ENCODE measurements around the gene DCBLD1. TPM values are rescaled to one million over a fixed set of nuclear protein-coding genes. Genes with fewer than 3 reads are reported as not detected.
A peak's percentile ranks its signal among the peaks of the same experiment; 100 is the strongest.

Gene DCBLD1
- total RNA-seq, 1 experiment from 2014 or later = 69.3 TPM

DNA sequence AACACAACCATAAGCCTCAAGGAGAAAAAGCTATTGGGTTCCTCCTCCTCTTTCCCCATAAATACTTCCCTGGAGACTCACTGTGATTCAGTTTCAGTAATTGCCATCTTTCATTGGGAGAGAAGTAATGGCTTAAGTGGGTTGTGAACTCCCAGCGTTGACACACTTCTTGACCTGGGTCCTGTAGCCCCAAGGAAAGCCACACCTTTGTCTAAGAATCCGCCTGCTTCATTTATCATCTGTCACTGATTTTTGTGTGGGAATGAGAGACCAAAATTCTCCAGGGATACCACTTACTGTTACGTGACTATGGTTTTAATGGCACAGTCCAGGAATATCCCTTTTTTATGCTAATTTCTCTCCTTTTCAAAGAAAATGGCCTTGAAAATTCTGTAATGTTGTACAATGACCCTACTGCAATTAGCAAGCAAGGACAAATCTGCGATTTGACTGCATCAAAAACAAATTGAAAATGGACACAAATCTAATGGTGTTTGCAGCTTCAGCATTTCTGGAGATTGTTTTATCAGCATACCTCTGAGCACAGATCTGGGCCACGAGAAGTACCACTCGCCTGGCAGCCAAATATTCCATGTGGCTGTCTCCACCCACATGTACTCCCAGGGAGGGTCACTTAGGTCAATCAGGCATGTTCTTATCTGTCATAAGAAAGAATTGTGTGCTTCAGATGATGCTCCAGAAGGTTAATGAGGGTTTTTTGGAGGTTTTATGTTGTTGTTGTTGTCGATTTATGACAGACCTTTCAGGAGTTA, 29.8 kb downstream of the DCBLD1 start:
- Mint-ChIP-seq H3K4me3 (ENCODE audit: unreplicated experiment) (no peak overlapping the region), H3K4me1 (ENCODE audit: low read depth, unreplicated experiment) (peaks cover 65% of the 10 kb centered on the region), H3K9me3 (ENCODE audit: unreplicated experiment) (no peaks in the 10 kb centered on the region), H3K36me3 (ENCODE audit: insufficient read depth, unreplicated experiment) (peaks cover 63% of the 10 kb centered on the region), H3K27ac (ENCODE audit: unreplicated experiment) (peak overlapping the region; percentile 23), H3K27me3 (ENCODE audit: insufficient read depth, unreplicated experiment) (no peaks in the 10 kb centered on the region)
- BruUV-seq (replicated peaks) = no TSS peak
- H3K4me1 ChIP-seq = peaks cover 88% of the 10 kb centered on the region
- no peaks in the 10 kb centered on the region for H3K9me3 ChIP-seq
- ChIA-PET CTCF (no interaction called here), POLR2A (no interaction called here)
- DNase-seq = no peak
- intact Hi-C loops (cut with micrococcal nuclease; ENCODE audit: unreplicated experiment) = no loop called here
- H3K36me3 ChIP-seq (ENCODE audit: control insufficient read depth, insufficient read depth, low read length) = no peaks in the 10 kb centered on the region
- no peak overlapping the region for H3K4me3 ChIP-seq (ENCODE audit: low read depth, low read length)
- TF ChIP-seq, protein P1, sequence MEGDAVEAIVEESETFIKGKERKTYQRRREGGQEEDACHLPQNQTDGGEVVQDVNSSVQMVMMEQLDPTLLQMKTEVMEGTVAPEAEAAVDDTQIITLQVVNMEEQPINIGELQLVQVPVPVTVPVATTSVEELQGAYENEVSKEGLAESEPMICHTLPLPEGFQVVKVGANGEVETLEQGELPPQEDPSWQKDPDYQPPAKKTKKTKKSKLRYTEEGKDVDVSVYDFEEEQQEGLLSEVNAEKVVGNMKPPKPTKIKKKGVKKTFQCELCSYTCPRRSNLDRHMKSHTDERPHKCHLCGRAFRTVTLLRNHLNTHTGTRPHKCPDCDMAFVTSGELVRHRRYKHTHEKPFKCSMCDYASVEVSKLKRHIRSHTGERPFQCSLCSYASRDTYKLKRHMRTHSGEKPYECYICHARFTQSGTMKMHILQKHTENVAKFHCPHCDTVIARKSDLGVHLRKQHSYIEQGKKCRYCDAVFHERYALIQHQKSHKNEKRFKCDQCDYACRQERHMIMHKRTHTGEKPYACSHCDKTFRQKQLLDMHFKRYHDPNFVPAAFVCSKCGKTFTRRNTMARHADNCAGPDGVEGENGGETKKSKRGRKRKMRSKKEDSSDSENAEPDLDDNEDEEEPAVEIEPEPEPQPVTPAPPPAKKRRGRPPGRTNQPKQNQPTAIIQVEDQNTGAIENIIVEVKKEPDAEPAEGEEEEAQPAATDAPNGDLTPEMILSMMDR (IDR thresholded peaks at IDR 0.05; ENCODE audit: insufficient read depth in 1 of 2, low read depth in 1 of 2, low read length in 1 of 2, severe bottlenecking in 1 of 2, unreplicated experiment in 1 of 2) = no peak
- no peaks in the 10 kb centered on the region for H3K27me3 ChIP-seq (replicated peaks; ENCODE audit: control insufficient read depth, insufficient read depth, low read length)

DNA sequence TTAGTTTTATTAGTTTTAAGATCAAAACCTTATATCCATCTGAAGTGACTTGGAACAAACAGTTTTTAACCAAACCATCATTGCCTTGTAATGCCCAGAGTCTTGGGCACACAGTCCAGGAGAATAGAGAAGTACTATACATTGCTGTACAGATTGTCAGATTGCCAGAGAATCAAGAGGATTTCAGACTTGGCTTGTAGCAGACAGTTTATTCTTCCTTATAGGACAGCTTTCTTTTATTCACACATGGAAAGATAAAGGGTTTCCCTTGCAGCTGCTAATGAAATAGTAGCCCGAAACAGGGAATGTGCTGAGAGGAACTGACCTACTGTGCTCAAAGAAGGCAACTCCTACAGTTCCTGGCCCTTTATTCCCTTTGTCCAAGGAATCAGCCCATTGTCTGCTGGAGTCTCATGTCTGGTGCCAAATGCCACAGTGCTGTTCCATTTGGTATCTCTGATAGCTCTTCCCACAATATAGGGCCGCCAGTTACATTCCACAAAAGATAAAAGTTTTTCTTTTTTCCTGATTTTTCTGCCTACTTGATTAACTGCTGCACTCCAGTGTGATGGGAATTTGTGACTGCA, 30.6 kb downstream of the DCBLD1 start:
- no peaks in the 10 kb centered on the region for H3K36me3 ChIP-seq (ENCODE audit: control insufficient read depth, insufficient read depth, low read length)
- POLR2A ChIA-PET = no interaction called here
- Mint-ChIP-seq H3K9me3 (ENCODE audit: unreplicated experiment) (no peaks in the 10 kb centered on the region), H3K4me3 (ENCODE audit: unreplicated experiment) (no peak overlapping the region), H3K27ac (ENCODE audit: unreplicated experiment) (peak overlapping the region; percentile 94), H3K27me3 (ENCODE audit: insufficient read depth, unreplicated experiment) (no peaks in the 10 kb centered on the region), H3K36me3 (ENCODE audit: insufficient read depth, unreplicated experiment) (peaks cover 70% of the 10 kb centered on the region), H3K4me1 (ENCODE audit: low read depth, unreplicated experiment) (peaks cover 69% of the 10 kb centered on the region)
- CTCF ChIA-PET = no interaction called here
- intact Hi-C loops (cut with micrococcal nuclease; ENCODE audit: unreplicated experiment) = no loop called here
- no peaks in the 10 kb centered on the region for H3K9me3 ChIP-seq
- no peaks in the 10 kb centered on the region for H3K27me3 ChIP-seq (replicated peaks; ENCODE audit: control insufficient read depth, insufficient read depth, low read length)
- TF ChIP-seq, protein P1 (IDR thresholded peaks at IDR 0.05; ENCODE audit: insufficient read depth in 1 of 2, low read depth in 1 of 2, low read length in 1 of 2, severe bottlenecking in 1 of 2, unreplicated experiment in 1 of 2) = no peak
- H3K4me3 ChIP-seq (ENCODE audit: low read depth, low read length) = no peak overlapping the region
- peaks cover 88% of the 10 kb centered on the region for H3K4me1 ChIP-seq
- BruUV-seq (replicated peaks) = no TSS peak
- DNase-seq = no peak

DNA sequence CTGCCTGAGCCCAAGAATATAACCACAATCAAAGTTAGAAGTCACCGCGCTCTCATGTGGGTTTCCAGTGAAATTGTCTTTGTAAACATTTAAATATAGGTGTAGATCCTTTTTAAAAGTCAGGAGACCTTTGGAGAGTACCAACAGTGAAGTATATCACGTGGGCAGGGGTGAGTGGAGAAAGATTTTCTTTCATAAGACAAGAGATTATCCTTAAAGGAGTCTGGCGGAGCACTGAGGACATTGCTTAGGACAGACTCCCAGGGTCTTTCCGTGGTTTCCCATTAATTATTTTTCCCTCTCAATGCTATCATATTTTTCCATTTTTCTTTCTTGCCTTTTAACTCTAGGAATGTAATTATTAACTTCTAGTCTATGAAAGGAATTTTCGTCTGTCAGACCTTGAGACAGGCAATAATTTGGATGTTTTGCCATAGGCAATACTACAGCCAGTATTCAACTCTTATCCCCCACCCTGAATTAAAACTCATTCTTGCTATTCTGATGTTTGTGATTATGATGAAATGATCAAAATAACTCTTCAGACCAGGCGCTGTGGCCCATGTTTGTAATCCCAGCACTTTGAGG, 31.4 kb downstream of the DCBLD1 start:
- no peak overlapping the region for H3K4me3 ChIP-seq (ENCODE audit: low read depth, low read length)
- no peaks in the 10 kb centered on the region for H3K9me3 Mint-ChIP-seq (ENCODE audit: unreplicated experiment)
- TF ChIP-seq, protein P1 (IDR thresholded peaks at IDR 0.05; ENCODE audit: insufficient read depth in 1 of 2, low read depth in 1 of 2, low read length in 1 of 2, severe bottlenecking in 1 of 2, unreplicated experiment in 1 of 2) = no peak
- CTCF ChIA-PET = no interaction called here
- no peak for DNase-seq
- no TSS peak for BruUV-seq (replicated peaks)
- H3K4me1 Mint-ChIP-seq (ENCODE audit: low read depth, unreplicated experiment) = peaks cover 71% of the 10 kb centered on the region
- peak overlapping the region; percentile 94 for H3K27ac Mint-ChIP-seq (ENCODE audit: unreplicated experiment)
- no peaks in the 10 kb centered on the region for H3K27me3 ChIP-seq (replicated peaks; ENCODE audit: control insufficient read depth, insufficient read depth, low read length)
- peak overlapping the region; percentile 5 for H3K4me3 Mint-ChIP-seq (ENCODE audit: unreplicated experiment)
- H3K9me3 ChIP-seq = no peaks in the 10 kb centered on the region
- intact Hi-C loops (cut with micrococcal nuclease; ENCODE audit: unreplicated experiment) = no loop called here
- H3K36me3 ChIP-seq (ENCODE audit: control insufficient read depth, insufficient read depth, low read length) = no peaks in the 10 kb centered on the region
- H3K4me1 ChIP-seq = peaks cover 86% of the 10 kb centered on the region
- peaks cover 72% of the 10 kb centered on the region for H3K36me3 Mint-ChIP-seq (ENCODE audit: insufficient read depth, unreplicated experiment)
- POLR2A ChIA-PET = no interaction called here
- H3K27me3 Mint-ChIP-seq (ENCODE audit: insufficient read depth, unreplicated experiment) = no peaks in the 10 kb centered on the region

Data from Caco-2 (cell line).